Measurements from ENCODE around the gene ABCD3. TPM values are rescaled to one million over a fixed set of nuclear protein-coding genes. Genes with fewer than 3 reads are reported as not detected.
"Not testable (repeated sequence)": the region's sequence is repeated elsewhere in the genome, so short reads cannot be mapped to it uniquely, and the experiment has no call there.

The ABCD3 gene
- 35.2 and 37.6 TPM in 2 replicates for total RNA-seq (ENCODE audit: low replicate concordance)

DNA sequence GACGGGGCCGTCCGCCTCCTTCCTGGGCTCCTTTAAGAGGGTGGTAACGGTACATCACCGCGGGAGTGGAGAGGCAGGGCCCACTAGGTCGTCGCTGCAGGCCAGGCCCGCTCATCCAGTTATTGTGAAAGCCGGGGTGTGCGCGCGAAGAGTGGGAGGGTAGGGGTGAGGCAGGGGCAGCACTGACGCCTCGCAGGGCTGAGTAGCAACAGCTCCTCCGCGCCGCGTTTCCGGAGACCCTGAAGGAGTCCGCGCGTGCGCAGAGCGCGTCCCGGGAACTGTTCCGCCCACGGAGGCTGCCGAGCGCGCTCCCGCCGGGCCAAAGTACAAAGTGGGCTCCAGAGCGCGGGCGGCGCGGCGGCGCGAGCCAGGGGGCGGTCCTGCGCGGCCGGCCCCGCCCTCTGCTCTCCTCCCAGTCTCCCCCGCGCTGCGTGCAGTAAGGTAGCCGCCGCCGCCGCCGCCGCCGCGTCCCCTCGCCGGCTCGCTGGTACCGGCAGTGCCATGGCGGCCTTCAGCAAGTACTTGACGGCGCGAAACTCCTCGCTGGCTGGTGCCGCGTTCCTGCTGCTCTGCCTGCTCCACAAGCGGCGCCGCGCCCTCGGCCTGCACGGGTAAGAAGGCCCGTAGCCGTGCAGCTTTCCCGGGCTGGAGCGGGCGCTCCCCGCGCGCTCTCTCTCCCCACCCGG lies at the start of gene ABCD3:
Gene ABCD3, plus strand, starts transcription at position 412 of the 686 bp plus-strand sequence. Its CDS starts 90 bp downstream, at position 502.
- no peak for TF ChIP-seq CTCF (IDR thresholded peaks at IDR 0.05; ENCODE audit: insufficient read depth, low read length)

DNA sequence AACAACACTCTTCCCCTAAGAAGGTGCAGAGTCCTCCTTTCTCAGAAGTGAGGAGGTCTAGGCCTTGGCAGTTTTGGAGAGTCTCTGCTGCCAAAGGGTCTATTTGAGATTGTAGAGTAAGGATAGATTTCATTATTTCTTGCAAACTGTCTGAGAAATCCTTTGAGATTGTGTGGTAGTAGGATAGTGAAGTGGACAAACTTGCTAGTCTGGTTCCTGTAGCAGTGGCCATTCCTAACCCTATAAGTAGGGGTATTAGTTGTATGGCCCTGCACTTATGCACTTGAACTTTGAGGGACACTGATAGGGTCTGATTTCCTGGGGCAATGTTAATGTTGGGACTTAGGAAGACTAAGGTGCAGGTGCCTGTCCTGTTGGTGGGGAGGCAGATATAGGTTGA lies 45.4 kb upstream of the ABCD3 start:
- not testable (repeated sequence) for H3K4me3 ChIP-seq (ENCODE audit: low read depth, low read length); DNase-seq (ENCODE audit: low read depth)

More for the DNA sequence above, at the start of gene ABCD3:
- DNase-seq (ENCODE audit: low read depth) = peak; percentile 98
- peak within 1 kb of the TSS; percentile 82 for H3K4me3 ChIP-seq (ENCODE audit: low read depth, low read length)

DNA sequence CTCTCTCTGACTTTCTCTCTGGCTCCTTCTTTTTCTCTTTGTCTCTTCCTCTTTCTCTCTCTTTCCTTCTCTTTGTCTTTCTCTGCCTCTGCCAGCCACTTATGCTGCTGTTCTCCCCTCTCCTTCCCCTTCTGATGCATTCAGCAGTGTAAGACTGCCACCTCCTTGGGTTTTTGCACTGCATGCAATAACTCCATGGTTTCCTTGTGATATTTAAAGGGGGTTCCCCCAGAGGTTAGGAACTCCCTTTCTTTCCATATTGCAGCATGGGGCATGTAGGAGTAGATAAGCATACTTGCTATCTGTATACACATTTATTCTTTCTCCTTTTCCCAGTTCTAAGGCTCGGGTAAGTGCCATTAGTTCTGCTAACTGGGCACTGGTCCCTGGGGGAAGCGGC lies 44.9 kb upstream of the ABCD3 start:
- not testable (repeated sequence) for H3K4me3 ChIP-seq (ENCODE audit: low read depth, low read length); DNase-seq (ENCODE audit: low read depth)

- not testable (repeated sequence) for H3K4me3 ChIP-seq (ENCODE audit: low read depth, low read length)
- peak; percentile 12 for DNase-seq (ENCODE audit: low read depth)
Measured at GRCh38 chr1:94375666-94376065, 42.5 kb upstream of the ABCD3 start.

- not testable (repeated sequence) for H3K4me3 ChIP-seq (ENCODE audit: low read depth, low read length); DNase-seq (ENCODE audit: low read depth)
Measured at GRCh38 chr1:94378493-94378892, 39.7 kb upstream of the ABCD3 start.

DNA sequence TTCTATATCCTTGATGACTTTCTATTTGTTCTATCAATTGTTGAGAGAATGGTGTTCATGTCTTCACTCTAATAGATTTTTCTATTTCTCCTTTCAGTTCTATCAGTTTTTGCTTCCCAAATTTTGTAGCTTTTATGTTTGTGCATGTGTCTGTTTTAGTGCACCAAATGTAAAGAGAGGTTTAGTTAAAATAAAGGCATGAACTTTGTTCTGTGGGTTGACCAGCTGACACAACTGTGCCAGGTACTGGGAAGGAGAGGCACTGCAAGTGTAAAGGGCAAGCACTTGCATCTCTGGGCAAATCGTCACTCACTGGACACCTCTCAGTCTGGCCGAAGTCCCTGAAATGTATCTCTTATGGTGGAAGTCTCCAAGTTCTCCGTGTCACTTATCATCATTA lies 38.6 kb upstream of the ABCD3 start:
- TF ChIP-seq CTCF (IDR thresholded peaks at IDR 0.05; ENCODE audit: insufficient read depth, low read length) = no peak
- H3K4me3 ChIP-seq (ENCODE audit: low read depth, low read length) = no peak overlapping the region
- DNase-seq (ENCODE audit: low read depth) = no peak

GRCh38 chr1:94382201-94382600 lies 36.0 kb upstream of the ABCD3 start:
- no peak for TF ChIP-seq CTCF (IDR thresholded peaks at IDR 0.05; ENCODE audit: insufficient read depth, low read length)

GRCh38 chr1:94383966-94384408 lies 34.2 kb upstream of the ABCD3 start:
- H3K4me3 ChIP-seq (ENCODE audit: low read depth, low read length) = no peak overlapping the region
- DNase-seq (ENCODE audit: low read depth) = peak; percentile 56
- TF ChIP-seq CTCF (IDR thresholded peaks at IDR 0.05; ENCODE audit: insufficient read depth, low read length) = no peak

More at GRCh38 chr1:94382201-94382600, 36.0 kb upstream of the ABCD3 start:
- H3K4me3 ChIP-seq (ENCODE audit: low read depth, low read length) = no peak overlapping the region
- no peak for DNase-seq (ENCODE audit: low read depth)

DNA sequence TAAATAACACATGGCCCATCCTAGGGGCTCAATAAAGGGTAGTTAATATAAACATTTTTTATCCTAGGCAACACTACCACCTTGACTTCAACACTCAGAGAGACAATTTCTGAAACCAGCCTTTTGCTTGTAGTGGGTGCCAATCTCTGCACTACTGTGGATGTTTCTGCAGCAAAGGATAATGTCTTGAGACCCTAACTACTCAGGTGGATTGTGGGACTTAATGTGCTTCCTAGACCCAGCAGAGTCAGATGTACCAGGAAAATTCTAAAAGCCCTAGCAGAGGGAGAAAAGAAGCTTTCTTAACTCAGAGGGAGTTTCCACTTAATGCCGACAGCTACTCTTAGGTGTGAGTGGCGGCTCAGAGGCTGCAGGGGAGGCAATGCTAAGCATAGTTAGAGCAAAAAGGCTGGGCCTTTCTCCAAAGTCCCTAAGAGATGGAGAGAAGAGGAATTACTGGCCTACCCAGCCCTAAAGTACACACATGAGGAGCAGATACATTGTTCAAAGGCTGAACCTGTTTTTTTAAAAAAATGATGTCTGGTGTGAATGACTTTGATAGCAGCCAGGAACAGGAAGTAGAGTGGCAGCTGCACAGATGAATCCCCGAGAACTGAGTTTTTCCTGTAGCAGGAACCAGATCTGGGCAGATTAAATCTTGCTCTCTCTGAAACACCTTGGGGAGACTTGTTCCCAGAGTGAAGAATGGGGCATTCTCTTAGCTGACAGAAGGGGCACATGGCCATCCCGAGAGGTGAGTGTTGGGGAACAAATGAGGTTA lies 33.5 kb upstream of the ABCD3 start:
- DNase-seq (ENCODE audit: low read depth) = no peak
- TF ChIP-seq CTCF (IDR thresholded peaks at IDR 0.05; ENCODE audit: insufficient read depth, low read length) = no peak
- H3K4me3 ChIP-seq (ENCODE audit: low read depth, low read length) = no peak overlapping the region

All from fibroblast of the aortic adventitia (primary cell).